GM10266 (cell line): ENCODE data around the gene UBE2O.

Experiments used
- DNase-seq: peaks from one replicate; pipeline ENCODE4 v3.0.0; 2012; ENCODE audit errors: extremely low spot score
- CTCF ChIP-seq: IDR thresholded peaks from 2 replicates; pipeline ENCODE4 v1.5.1; 2012; ENCODE audit warnings: mild to moderate bottlenecking, low read depth; ENCODE audit not compliant: control insufficient read depth, insufficient read depth; ENCODE audit errors: missing control alignments

Gene UBE2O

DNA sequence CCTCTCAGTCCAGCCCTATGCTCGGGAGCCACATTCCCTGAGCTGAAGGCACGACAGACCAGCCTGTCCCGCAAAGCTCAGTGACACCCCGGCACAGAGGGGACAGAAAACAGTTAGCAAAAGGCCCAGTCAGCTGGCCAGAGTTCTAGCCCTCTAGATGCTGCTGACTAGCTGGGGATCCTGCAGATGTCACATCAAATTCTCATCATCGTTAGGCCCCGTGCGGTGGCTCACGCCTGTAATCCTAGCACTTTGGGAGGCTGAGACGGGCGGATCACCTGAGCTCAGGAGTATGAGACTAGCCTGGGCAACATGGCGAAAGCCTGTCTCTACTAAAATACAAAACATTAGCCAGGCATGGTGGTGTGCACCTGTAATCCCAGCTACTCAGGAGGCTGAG is 17.2 kb downstream of the UBE2O start:
- no peak for TF ChIP-seq CTCF
- DNase-seq, result no peak

DNA sequence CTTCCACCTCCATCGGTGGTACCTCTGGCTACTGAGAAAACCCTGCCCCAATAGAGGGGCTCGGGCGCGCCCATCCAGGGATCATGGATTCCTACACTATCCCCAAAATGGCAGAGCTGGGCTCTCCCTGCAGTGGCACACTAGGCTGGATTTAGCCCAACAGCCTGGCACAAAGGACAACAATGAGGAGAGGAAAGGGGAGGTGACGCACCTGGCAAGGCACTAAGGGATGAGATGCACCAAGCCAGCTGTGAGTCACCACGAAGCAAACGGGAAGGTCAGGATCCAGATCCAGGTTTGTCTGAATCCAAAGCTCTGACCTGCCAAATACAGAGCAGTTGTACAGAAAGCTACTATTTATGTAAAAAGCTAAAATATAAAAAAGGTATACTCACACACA is 18.1 kb downstream of the UBE2O start:
- DNase-seq, result no peak
- no peak for TF ChIP-seq CTCF

DNA sequence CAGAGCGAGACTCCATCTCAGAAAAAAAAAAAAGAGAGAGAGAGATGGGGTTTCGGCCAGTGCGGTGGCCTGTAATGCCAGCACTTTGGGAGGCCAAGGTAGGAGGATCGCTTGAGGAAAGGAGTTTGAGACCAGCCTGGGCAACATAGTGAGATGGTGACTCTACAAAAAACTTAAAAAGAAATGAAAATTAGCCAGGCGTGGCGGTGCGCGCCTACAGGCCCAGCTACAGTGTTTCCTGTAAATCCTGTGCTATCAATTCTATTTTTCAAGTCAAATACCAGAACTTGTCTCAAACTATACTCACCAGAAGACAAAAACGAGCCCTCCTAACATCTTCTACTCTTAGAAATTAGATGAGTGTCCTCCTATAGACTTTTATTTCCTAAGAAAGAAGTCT is 19.3 kb downstream of the UBE2O start:
- DNase-seq, result no peak
- no peak for TF ChIP-seq CTCF

GRCh38 chr17:76432712-76433336 is 20.1 kb downstream of the UBE2O start:
- no peak for DNase-seq
- TF ChIP-seq CTCF, result no peak

GRCh38 chr17:76432004-76432403 is 20.9 kb downstream of the UBE2O start:
- no peak for TF ChIP-seq CTCF
- no peak for DNase-seq

- TF ChIP-seq CTCF, result no peak
- no peak for DNase-seq
Measured at GRCh38 chr17:76431509-76431908, 21.4 kb downstream of the UBE2O start.

DNA sequence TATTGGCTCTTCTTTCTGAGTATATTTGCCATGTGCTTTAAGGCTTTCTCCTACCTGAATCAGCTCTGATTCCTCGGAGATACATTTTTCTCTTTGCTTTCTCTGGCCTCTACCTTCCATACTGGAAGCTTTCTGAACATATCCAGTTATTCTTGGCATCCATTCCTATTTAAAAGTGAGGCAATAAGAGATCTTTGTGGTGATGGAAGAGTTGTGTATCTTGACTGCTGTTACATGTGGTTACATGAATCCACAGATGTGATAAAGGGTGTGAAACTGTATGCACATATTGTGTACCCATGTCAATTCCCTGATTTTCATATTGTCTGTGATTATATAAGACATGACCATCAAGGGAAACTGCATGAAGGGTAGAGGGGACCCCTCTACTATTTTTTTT is 24.4 kb downstream of the UBE2O start:
- no peak for DNase-seq
- TF ChIP-seq CTCF, result no peak
